ENCODE measurements around the gene GLT1D1.

The GLT1D1 gene

DNA sequence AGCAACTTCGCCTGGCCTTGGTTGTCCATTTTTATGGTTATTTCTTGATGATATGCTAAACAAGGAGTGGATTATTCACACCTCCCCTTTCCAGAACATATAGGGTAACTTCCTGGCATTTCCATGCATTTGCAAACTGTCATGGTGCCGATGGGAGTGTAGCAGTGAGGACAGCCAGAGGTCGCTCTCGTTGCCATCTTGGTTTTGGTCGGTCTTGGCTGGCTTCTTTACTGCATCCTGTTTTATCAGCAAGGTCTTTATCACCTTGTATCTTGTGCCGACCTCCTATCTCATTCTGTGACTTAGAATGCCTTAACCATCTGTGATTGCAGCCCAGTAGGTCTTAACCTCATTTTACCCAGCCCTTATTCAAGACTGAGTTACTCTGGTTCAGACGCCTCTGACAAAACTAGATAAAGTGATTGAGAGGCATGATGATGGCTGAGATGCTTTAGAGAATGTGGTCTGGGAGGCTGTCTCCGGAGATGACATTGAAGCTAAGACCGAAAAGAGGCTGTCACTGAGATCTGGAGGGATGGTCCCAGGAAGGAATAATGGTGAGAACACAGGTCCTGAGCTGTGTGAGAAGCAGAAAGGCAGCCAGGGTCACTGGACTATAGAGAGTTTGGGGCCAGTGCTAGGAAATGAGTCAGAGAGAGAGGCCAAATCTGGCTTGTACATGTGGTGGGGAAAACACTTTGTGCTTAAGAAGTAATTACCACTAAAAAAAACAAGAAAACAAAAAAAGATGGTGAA lies 2.9 kb downstream of the GLT1D1 start:
- DNase-seq (ENCODE audit: low read depth), result no peak

DNA sequence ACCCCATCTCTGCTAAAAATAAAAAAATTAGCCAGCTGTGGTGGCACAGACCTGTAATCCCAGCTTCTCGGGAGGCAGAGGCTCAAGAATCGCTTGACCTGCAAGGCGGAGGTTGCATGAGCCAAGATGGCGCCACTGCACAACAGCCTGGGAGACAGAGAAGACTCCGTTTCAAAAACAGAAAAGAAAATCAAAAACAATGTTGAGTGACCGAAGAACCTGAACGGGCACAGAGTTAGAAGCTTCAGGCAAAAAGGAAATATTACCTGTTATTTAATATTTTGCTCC lies 3.5 kb downstream of the GLT1D1 start:
- no peak for DNase-seq (ENCODE audit: low read depth)

DNA sequence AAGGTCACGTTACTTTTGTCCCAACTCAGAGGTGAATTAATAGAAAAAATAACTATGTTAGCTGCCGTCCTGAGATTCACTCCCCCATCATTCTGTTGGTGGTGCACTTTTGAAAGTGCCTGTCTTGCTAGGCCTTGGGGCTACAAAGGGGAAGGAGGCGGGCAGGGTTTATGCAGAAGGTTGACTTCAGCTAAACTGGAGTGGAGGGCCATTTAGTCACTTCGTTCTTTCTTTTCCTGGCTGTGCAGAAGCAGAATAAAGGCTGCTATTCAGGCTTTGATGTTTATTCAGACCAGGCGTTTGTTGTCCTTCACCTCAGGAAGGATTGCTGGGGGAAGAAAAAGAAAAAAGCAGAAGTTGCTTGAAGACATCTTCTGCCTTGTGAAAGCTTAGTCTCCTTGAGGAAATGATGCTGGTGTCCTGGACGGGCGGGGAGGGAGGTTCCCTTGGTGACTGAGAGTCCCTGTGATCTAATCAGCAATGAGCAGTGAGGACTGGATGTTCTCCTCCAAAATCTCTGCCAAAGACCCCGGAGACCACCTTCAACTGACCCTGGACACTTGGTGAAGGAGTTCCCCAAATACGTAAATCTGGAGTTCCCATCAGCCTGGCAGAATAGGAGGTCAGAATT lies 4.0 kb downstream of the GLT1D1 start:
- DNase-seq (ENCODE audit: low read depth), result no peak

- no peak for DNase-seq (ENCODE audit: low read depth)
These were observed 6.0 kb downstream of the GLT1D1 start for GRCh38 chr12:128859311-128859710.

- no peak for DNase-seq (ENCODE audit: low read depth)
These were observed 8.1 kb downstream of the GLT1D1 start for GRCh38 chr12:128861226-128862016.

- DNase-seq (ENCODE audit: low read depth), result no peak
These were observed 10.7 kb downstream of the GLT1D1 start for GRCh38 chr12:128863957-128864356.

DNA sequence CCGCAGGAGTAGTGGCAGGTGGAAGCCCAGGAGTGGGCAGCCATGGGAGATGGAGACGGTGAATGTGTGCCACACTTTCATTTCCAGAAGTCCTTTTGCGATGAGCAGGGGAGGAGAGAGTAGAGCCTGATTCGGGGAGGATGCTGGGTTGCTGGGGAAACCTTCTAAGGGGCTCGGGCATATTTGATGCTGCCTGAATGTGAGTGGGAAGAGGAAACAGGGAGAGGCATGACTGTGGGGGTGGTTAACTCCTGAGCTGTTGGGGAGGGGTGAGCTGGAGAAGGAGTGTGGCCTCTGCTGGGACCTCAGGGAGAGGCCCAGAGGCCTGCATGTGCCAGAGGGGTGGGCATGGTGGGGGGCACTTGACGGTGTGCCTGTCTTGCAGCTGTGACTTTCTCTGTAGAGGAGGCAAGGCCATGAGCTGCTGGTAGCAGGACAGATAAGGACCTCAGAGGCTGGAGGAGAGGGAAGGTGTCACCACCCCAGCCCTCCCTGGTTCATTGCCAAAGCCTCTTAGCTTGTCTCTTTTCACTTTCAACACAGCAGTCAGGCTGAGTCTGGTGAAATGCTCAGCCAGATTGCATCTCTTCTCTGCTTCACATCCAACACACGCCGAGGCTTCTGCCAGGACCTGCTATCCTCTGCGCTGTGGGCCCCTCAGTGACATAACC lies 11.4 kb downstream of the GLT1D1 start:
- no peak for DNase-seq (ENCODE audit: low read depth)

DNA sequence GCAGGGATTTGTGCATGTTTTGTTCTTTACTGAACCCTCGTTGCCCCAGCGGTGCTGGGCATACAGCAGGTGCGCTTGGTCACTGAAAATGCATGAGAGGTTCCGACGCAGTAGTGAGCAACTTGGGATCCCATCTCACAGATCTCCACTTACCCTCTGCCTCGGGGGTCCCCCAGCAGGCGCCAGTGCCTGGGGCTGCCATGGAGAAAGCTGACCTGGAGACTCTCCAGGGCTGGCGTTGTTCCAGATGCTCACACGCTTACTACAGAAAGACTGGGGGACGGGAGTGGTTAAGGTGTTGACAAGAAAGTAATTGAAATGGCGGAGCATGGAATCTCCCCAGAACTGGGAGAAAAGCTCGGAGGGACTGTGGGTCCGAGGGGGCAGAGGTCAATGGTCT lies 14.2 kb downstream of the GLT1D1 start:
- DNase-seq (ENCODE audit: low read depth), result no peak

- no peak for DNase-seq (ENCODE audit: low read depth)
These were observed 18.2 kb downstream of the GLT1D1 start for GRCh38 chr12:128871516-128871892.

GRCh38 chr12:128872303-128872702 lies 19.0 kb downstream of the GLT1D1 start:
- DNase-seq (ENCODE audit: low read depth), result no peak

DNA sequence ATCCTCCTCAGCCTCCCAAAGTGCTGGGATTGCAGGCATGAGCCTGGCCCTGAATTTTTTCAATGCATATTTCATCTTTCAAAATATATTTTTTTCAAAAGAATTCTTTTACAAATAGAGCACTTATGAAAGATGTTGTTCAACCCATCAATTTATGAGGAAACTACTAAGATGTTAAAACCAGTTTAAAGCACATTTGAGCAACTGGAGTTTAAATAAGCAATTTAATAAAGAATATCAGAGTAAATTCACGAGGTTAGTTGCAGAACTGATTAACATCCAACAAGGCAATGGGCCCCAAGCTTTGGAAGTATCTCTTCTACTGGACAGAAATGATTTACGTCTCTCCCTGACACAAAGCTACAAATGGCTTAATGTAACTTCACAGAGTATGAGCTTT lies 23.3 kb downstream of the GLT1D1 start:
- no peak for DNase-seq (ENCODE audit: low read depth)

- no peak for DNase-seq (ENCODE audit: low read depth)
These were observed 26.9 kb downstream of the GLT1D1 start for GRCh38 chr12:128879898-128880764.

DNA sequence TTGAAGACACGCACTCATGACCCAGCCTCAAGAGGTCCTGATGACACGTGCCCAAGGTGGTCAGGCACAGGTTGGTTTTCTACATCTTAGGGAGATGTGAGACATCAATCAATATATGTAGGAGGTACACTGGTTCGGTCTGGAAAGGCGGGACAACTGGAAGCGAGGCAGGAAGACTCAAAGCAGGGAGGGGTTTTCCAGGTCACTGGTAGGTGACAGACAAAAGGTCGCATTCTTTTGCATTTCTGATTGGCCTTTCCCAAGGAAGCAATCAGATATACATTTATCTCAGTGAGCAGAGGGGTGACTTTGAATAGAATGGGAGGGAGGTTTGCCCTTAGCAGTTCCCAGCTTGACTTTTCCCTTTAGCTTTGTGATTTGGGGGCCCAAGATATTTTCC lies 38.6 kb downstream of the GLT1D1 start:
- no peak for DNase-seq (ENCODE audit: low read depth)

GRCh38 chr12:128903236-128903635 lies 50.0 kb downstream of the GLT1D1 start:
- no peak for DNase-seq (ENCODE audit: low read depth)

- no peak for DNase-seq (ENCODE audit: low read depth)
These were observed 51.8 kb downstream of the GLT1D1 start for GRCh38 chr12:128905003-128905544.

- DNase-seq (ENCODE audit: low read depth), result no peak
These were observed 53.3 kb downstream of the GLT1D1 start for GRCh38 chr12:128906485-128907137.

DNA sequence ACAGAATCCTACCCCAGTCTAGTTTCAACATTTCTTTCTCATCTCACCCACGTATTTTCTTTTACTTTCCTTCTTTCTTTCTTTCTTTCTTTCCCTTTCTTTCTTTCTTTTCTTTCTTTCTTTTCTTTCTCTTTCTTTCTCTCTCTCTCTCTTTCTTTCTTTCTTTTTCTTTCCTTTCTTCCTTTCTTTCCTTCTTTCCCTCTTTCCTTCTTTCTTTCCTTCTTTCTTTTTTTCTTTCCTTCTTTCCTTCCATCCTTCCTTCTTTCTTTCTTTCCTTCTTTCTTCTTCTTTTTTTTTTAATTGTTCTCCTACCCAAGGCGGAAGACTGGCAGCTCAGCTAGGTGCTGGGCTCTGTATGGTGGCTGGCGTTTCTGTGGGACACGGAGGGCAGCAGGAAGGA lies 55.0 kb downstream of the GLT1D1 start:
- no peak for DNase-seq (ENCODE audit: low read depth)

DNA sequence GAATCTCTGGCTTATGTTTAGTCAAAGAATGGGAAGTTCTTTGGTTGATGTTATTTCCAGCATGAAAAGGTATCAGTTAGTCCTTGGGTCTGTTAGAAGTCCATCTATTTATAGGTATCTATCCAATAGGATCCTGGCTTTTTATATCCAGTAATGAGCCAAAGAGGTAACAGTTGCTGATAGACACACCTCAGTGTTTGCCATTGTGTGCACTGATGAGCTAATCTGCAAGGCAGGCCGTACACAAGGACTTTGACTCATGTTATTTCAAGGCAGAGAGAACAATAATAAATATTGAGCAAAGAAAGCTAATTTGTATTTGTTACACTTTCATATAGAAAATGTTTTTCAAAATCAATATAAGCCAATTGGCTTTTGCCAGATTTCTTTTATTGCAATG lies 56.4 kb downstream of the GLT1D1 start:
- DNase-seq (ENCODE audit: low read depth), result no peak

GRCh38 chr12:128910629-128911028 lies 57.4 kb downstream of the GLT1D1 start:
- DNase-seq (ENCODE audit: low read depth), result no peak

- DNase-seq (ENCODE audit: low read depth), result no peak
These were observed 58.6 kb downstream of the GLT1D1 start for GRCh38 chr12:128911861-128912260.

Data from activated T-helper 1 cell treated with Interleukin-2 at 50 U/mL for 16 hours (primary cell).